GM19099 (cell line): ENCODE measurements around the gene RUVBL1.

ENCODE experiments used
- POLR2A ChIP-seq: IDR thresholded peaks from 3 replicates; pipeline ENCODE4 v1.6.1; 2011; ENCODE audit warnings: low read depth; ENCODE audit not compliant: insufficient read length; ENCODE audit errors: extremely low read depth

RUVBL1 gene

DNA sequence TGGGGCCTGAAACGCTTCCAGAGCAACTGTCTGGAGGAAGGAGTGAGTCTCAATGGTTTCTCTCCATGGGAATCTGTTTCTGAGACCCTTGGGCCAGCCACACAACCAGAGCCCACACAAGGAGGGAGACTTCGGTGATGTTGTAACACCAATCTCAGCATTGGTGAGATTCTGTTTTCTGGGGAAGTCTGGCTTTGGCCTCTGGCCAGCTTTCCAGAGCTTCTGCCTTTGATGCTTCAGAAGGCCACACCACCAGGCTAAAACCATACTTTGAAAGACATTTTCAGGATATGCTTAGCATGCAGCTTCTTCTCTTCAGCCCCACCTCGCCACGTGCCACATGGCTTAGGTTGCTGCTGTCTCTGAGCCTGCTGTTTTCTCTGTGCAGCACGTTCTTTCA lies 26.0 kb upstream of the RUVBL1 start:
- TF ChIP-seq POLR2A, result no peak

GRCh38 chr3:128146201-128146600 lies 22.6 kb upstream of the RUVBL1 start:
- no peak for TF ChIP-seq POLR2A

DNA sequence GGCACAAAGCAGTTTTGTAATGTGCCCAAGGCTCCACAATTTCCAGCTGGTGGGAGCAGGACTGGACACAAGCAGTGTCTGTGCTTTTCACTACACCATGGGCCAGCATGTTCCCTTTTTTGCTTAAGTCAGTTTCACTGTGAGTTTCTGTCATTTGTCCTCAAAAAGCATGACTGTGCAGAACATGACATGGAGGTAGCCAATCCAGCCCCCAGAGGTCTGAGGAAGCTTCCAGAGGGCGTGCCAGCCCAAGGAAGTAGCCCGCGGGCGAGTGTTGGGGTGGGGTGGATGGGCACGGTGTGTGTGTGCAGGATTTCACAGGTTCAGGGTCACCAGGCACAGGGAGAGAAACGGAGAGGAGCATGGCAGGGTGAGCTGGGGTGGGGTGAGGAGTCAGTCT lies 21.7 kb upstream of the RUVBL1 start:
- no peak for TF ChIP-seq POLR2A

DNA sequence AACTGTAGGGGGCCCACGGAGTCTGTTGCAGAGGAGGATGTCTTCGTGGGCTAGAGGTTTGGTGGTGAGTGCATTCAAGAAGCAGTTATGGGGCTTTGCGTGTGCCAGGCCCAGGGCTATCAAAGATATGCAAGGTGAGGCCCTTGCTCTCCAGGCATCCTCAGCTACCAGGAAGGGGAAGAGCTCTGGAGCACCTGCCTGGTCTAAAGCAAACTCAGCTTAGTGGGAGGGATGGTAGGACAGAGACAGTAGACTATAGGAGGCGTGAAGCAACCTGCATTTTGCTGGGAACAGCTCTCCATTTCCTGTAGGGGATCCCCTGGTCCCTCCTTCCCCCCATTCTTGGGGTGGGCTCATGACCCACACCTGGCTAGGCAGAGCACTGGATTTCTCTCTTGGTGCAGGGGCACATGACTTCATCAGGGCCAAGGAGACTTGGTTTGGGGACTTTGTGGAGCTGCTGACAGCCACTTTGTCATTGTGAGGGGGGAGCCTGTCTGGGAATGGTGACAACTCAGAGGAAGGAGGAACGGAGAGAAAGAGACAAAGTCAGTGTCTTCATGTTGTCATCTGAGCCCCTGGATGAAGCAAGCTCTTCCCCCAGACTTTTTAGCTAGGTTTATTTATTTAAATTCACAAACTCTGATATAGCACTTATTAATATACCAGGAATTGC lies 21.0 kb upstream of the RUVBL1 start:
- TF ChIP-seq POLR2A, result no peak

DNA sequence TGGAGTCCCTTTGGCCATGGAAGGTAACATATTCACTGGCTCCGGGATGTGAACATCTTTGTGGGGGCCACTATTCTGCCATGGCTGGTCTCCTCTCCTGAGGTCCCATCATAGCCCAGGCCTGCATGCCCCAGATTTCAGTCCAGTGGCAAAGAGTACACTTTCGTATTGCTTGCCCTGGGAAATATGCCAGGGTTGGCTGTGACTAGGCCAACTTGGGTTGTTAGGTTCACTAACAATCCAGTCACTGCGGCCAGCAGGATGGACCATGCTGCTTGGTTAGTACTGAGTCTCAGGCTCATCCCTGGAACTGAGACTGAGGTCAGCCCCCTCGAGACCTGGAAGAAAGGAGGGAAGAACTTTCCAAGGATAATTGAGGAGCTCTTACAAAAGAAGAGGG lies 19.9 kb upstream of the RUVBL1 start:
- no peak for TF ChIP-seq POLR2A

DNA sequence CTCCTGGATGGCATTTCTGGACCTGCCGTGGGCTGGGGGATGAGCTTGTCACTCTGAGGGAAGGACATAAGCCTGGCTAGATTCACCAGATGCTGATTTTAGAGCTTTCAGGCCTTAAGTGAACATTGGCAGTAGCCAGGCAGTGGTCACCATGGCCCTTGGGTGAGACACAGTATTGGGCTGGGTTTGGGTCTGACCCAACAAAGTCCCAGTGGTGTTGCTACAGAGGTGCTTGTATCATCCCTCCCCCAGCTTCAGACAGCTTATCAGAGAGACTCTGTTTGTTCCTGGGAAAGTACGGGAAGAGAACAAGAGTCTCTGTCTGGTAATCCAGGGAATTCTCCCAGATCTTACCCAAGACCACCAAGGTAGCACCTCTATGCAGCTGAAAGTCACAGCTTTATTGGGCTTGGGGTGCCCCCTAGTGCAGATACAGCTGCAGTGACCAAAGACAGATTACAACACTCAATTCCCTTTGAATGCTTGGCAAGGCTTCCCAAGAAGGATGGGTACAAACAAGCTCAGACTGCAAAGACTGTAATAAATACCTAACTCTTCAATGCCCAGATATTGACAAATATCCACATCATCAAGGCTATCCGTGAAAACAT lies 9.8 kb upstream of the RUVBL1 start:
- no peak for TF ChIP-seq POLR2A

- TF ChIP-seq POLR2A, result no peak
Measured at GRCh38 chr3:128131897-128132646, 8.5 kb upstream of the RUVBL1 start.

- TF ChIP-seq POLR2A, result no peak
Measured at GRCh38 chr3:128128251-128128650, 4.6 kb upstream of the RUVBL1 start.

DNA sequence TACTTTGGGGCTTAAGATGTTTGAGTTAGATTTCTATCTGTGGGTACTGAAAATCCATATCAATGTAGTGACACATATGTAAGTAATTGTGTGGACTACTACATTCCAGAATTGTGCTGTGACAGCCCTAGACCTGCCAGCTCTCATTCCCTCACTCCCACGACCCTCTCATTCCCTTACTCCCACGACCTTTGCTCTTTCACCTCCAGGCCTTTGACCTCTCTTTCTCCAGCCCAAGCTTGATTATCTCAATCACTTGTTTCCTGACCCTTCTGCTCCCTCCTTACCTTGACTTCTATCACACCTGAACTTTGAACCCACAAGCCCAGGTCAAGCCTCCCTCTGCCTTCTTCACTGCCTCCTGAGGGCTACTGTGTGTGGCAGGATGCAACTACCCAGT lies 3.6 kb upstream of the RUVBL1 start:
- TF ChIP-seq POLR2A, result no peak

DNA sequence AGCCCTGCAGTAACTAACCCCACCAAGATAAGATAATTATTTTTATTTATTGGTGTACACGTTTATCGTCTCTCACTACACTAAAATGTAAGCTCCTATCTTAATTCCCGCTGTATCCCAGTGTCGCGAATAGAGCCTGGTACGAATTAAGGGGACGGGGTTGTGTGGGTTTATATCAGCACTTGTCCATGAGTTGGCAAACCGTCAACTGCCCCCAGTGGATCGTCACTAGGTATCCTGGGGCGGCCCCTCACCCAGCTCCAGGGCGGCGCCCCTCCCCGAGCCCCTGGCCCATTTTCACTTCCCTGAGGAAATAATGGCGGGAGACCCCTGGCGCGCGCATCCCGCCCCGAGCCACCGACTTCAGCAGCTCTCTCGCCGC lies 465 bp downstream of the RUVBL1 start:
- no peak for TF ChIP-seq POLR2A

DNA sequence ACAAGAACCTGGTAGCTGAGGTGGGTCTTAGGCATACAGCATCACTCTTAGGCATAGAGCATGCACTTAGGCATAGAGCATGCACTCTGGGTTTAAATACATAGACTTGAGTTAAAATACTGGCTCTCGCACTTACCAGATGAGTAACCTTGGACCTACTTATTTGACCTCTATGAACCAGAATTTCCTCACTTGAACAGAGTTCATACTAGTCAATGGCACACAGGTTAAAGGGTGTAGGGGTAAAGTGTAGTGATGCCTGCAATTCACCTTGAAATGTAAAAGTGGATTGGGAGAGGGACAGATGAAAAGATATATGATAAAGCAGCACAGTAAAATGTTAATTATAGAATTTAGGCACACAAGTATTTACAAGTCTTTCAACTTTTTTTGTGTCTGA lies 1.6 kb downstream of the RUVBL1 start:
- TF ChIP-seq POLR2A, result no peak

GRCh38 chr3:128113817-128114794 lies 9.5 kb downstream of the RUVBL1 start:
- TF ChIP-seq POLR2A, result no peak

GRCh38 chr3:128112357-128112968 lies 11.1 kb downstream of the RUVBL1 start:
- TF ChIP-seq POLR2A, result no peak

DNA sequence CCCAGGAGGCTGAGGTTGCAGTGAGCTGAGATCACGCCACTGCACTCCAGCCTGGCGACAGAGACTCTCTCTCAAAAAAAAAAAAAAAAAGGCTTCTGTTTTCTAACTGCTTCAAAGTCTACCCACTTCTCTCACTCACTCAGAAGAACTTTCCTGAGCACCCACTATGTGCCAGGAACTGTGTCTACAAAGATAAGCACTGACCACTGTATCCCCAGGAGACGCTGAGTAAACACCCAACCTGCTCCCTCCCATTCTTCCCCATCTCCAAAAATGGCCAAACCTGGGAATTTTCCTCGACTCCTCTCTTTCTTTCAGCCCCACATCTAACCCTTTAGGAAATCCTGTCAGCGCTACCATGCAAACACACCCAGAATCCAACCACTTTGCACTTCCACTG lies 12.5 kb downstream of the RUVBL1 start:
- no peak for TF ChIP-seq POLR2A

DNA sequence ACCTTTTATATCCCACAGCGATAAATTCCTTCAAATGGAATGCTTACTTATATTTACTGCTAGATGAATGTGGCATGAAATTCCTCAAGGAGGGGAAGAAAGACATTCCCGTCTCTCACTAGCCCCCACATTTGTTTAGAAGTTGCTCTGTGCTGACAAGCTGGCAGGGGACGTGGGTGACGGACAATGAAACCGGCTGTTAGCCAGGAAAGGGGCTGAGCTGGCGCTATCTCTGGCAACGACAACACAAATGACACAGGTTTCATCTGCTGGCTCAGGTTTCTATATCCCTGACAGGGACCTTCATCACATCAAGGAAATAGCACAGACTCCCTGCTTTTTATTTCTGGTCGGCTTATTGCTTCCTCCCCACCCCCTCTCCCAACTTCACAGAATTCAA lies 15.8 kb downstream of the RUVBL1 start:
- no peak for TF ChIP-seq POLR2A
